Activated CD8-positive, alpha-beta T cell treated with anti-CD3 and anti-CD28 coated beads for 36 hours (primary cell): ENCODE data around the gene CHRM5. TPM values are rescaled to one million over a fixed set of nuclear protein-coding genes. Genes with fewer than 3 reads are reported as not detected.

Experiments
- ATAC-seq: fragments of 200-7000 bp; cut with Tn5 transposase; one replicate; pipeline ENCODE4 v1.10.0; 2021; ENCODE audit warnings: mild to moderate bottlenecking, moderate library complexity
- CTCF ChIA-PET: fragments of 350-600 bp; sonication (Branson Sonifier 250); formaldehyde crosslinking; loops from one replicate; lab custom pipeline; 2021; ENCODE audit warnings: antibody characterized with exemption; lab: Charles Lee
- POLR2A ChIA-PET: fragments of 350-600 bp; sonication (Branson Sonifier 250); formaldehyde crosslinking; loops from one replicate; lab custom pipeline; 2021; ENCODE audit warnings: antibody characterized with exemption; lab: Charles Lee
- DNase-seq: peaks from one replicate; pipeline ENCODE4 v3.0.0-alpha.2; 2020
- H3K27ac Mint-ChIP-seq: one replicate; pipeline ENCODE4 v1.8.0; 2021; ENCODE audit warnings: mild to moderate bottlenecking, mixed read lengths
- H3K27me3 Mint-ChIP-seq: one replicate; pipeline ENCODE4 v1.8.0; 2021; ENCODE audit warnings: mixed read lengths
- H3K36me3 Mint-ChIP-seq: one replicate; pipeline ENCODE4 v1.8.0; 2021; ENCODE audit warnings: low read depth, mixed read lengths
- H3K4me1 Mint-ChIP-seq: one replicate; pipeline ENCODE4 v1.8.0; 2021; ENCODE audit warnings: low read depth, mixed read lengths
- H3K4me3 Mint-ChIP-seq: one replicate; pipeline ENCODE4 v1.8.0; 2021; ENCODE audit warnings: mild to moderate bottlenecking, moderate library complexity, mixed read lengths
- H3K9me3 Mint-ChIP-seq: one replicate; pipeline ENCODE4 v1.8.0; 2021; ENCODE audit warnings: mixed read lengths
- intact Hi-C: fragments of 100-400 bp; cut with micrococcal nuclease; formaldehyde crosslinking; loops from one replicate; pipeline ENCODE4 v1.10.0; 2022
- total RNA-seq, 2 experiments: library from RNA; stranded (reverse); gene quantifications; one replicate each; pipeline ENCODE4 v1.2.3, GENCODE V29; 2021
- TF ChIP-seq, protein P1 (sequence below): fragments of 200-600 bp; IDR thresholded peaks from one replicate; pipeline ENCODE4 v1.8.0; 2022; ENCODE audit warnings: antibody characterized with exemption, mild to moderate bottlenecking

Gene CHRM5
- total RNA-seq, 2 experiments from 2014 or later = not detected

- no peak for ATAC-seq
- POLR2A ChIA-PET = interaction anchor here (1.1 kb wide), 1 partner anchor 19 kb away, joined by 7 read pairs; the partner anchor contains the start of gene AVEN
- CTCF ChIA-PET = interaction anchor here (1.2 kb wide), 1 partner anchor 191 kb away, joined by 4 read pairs; the partner anchor contains the start of gene KATNBL1
- Mint-ChIP-seq H3K27ac (no peak overlapping the region), H3K4me3 (no peak overlapping the region), H3K36me3 (peaks cover 6% of the 10 kb centered on the region), H3K9me3 (no peaks in the 10 kb centered on the region), H3K27me3 (no peaks in the 10 kb centered on the region), H3K4me1 (peaks cover 24% of the 10 kb centered on the region)
- intact Hi-C loops = no loop called here
- no peak for DNase-seq
- TF ChIP-seq, protein P1, sequence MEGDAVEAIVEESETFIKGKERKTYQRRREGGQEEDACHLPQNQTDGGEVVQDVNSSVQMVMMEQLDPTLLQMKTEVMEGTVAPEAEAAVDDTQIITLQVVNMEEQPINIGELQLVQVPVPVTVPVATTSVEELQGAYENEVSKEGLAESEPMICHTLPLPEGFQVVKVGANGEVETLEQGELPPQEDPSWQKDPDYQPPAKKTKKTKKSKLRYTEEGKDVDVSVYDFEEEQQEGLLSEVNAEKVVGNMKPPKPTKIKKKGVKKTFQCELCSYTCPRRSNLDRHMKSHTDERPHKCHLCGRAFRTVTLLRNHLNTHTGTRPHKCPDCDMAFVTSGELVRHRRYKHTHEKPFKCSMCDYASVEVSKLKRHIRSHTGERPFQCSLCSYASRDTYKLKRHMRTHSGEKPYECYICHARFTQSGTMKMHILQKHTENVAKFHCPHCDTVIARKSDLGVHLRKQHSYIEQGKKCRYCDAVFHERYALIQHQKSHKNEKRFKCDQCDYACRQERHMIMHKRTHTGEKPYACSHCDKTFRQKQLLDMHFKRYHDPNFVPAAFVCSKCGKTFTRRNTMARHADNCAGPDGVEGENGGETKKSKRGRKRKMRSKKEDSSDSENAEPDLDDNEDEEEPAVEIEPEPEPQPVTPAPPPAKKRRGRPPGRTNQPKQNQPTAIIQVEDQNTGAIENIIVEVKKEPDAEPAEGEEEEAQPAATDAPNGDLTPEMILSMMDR = no peak
These were observed 51.2 kb downstream of the CHRM5 start for GRCh38 chr15:34019369-34019990.

GRCh38 chr15:34023907-34024306 is 55.6 kb downstream of the CHRM5 start:
- TF ChIP-seq, protein P1 = no peak
- CTCF ChIA-PET = no interaction called here

DNA sequence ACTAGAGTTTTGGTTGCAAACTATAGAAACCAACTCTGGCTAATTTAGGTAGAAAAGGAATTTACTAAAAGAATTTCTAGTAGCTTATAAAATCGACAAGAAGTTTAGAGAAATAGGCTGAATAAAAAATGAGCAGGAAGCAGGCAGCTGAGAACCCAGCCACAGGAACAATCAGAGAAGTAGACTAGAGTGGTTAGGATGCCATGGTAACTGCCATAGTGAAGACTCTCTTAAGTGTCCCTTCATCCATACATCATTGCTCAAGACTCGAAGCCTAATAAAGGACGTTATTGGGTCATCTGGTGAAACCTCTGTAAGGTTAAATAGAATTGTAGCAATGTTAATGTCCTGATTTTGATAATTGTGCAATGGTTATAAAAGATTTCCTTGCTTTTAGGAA is 57.0 kb downstream of the CHRM5 start:
- intact Hi-C loops = no loop called here
- TF ChIP-seq, protein P1 = no peak
- no peak overlapping the region for H3K4me3 Mint-ChIP-seq
- peaks cover 4% of the 10 kb centered on the region for H3K9me3 Mint-ChIP-seq
- ChIA-PET CTCF (no interaction called here), POLR2A (no interaction called here)
- H3K4me1 Mint-ChIP-seq = peaks cover 8% of the 10 kb centered on the region
- no peak for ATAC-seq
- DNase-seq = no peak
- H3K36me3 Mint-ChIP-seq = peaks cover 7% of the 10 kb centered on the region
- H3K27ac Mint-ChIP-seq = no peak overlapping the region
- H3K27me3 Mint-ChIP-seq = no peaks in the 10 kb centered on the region

More at GRCh38 chr15:34023907-34024306, 55.6 kb downstream of the CHRM5 start:
- POLR2A ChIA-PET = no interaction called here
- no peak overlapping the region for H3K4me3 Mint-ChIP-seq
- ATAC-seq = no peak
- H3K9me3 Mint-ChIP-seq = peaks cover 4% of the 10 kb centered on the region
- intact Hi-C loops = no loop called here
- no peaks in the 10 kb centered on the region for H3K27me3 Mint-ChIP-seq
- no peak overlapping the region for H3K27ac Mint-ChIP-seq
- DNase-seq = no peak
- peaks cover 7% of the 10 kb centered on the region for H3K36me3 Mint-ChIP-seq
- H3K4me1 Mint-ChIP-seq = peaks cover 13% of the 10 kb centered on the region

DNA sequence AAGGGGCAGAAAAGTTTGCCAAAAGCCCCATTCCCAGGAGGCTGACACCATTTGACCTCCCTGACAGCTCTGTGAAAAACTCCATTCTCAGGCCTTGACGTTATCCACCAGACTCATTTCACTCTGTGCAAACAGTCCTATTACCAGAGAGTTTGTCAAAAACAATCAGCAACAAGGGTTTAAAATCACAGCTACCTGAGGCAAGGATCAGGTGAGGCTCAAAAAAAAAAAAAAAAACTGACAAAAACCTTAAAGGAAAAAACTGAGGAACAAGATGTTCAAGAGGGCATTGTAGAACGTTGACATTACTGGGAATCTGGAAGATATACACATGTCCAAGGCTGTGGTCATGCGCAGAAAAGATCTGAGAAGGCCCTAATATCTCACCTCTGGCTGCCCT is 59.3 kb downstream of the CHRM5 start:
- Mint-ChIP-seq H3K4me3 (no peak overlapping the region), H3K27me3 (no peaks in the 10 kb centered on the region), H3K27ac (no peak overlapping the region), H3K4me1 (peaks cover 15% of the 10 kb centered on the region), H3K9me3 (peaks cover 4% of the 10 kb centered on the region), H3K36me3 (peaks cover 9% of the 10 kb centered on the region)
- DNase-seq (no peak), ATAC-seq (no peak)
- CTCF ChIA-PET = no interaction called here
- POLR2A ChIA-PET = no interaction called here
- intact Hi-C loops = no loop called here
- TF ChIP-seq, protein P1 = no peak

DNA sequence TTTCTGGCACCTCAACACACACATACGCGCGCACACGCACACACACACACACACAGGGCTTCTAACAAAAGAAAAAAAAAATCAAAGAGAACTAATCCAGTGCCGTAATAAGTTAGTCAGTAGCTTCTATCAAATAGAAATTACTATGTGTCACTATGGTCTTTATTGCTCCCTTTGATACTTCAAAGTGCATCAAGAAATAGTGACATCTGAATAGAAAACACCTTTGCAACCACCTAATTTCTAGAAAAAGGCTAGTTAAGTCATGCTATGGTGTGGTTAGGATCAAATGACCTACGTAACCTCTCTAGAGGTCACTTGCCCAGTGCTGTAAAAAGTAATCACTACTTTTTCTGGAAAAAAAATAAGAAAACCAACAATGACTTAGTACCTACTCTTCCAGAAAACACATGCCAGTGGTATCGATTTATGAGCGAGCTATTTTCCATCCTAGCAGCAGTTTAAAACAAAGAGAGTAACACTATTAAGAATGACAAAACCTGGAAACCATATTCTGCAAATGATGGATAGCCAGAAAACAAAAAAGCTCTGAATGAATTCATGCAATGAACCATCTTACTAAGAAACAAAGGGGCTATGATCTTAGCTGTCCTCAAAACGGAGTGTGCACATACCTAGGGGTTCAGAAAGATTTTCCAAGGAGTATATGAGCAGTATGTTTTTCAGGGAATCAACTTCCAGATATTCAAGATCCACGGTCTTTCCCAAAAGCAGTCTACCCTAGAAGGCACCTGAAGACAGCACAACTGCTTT is 63.9 kb downstream of the CHRM5 start:
- H3K4me1 Mint-ChIP-seq = peaks cover 15% of the 10 kb centered on the region
- TF ChIP-seq, protein P1 = no peak
- H3K27me3 Mint-ChIP-seq = no peaks in the 10 kb centered on the region
- H3K36me3 Mint-ChIP-seq = peaks cover 6% of the 10 kb centered on the region
- peaks cover 4% of the 10 kb centered on the region for H3K9me3 Mint-ChIP-seq
- ATAC-seq (peak; percentile 55), DNase-seq (no peak)
- no peak overlapping the region for H3K4me3 Mint-ChIP-seq
- POLR2A ChIA-PET = interaction anchor here (0.6 kb wide), 2 partner anchors 395 to 817 kb away, joined by 3 read pairs; no protein-coding TSS in a partner anchor
- H3K27ac Mint-ChIP-seq = no peak overlapping the region
- CTCF ChIA-PET = no interaction called here
- intact Hi-C loops = no loop called here
